C4-2B (cell line): ENCODE results near the gene ATP6V0E1.

ENCODE experiments used
- CTCF ChIP-seq: fragments of 450-650 bp; conservative IDR thresholded peaks from 2 replicates; pipeline ENCODE4 v1.5.1; 2017; ENCODE audit warnings: mild to moderate bottlenecking
- ZFX ChIP-seq: fragments of 450-650 bp; IDR thresholded peaks from 2 replicates; pipeline ENCODE4 v1.6.1; 2017

GRCh38 chr5:173012882-173013281 lies 29.3 kb downstream of the ATP6V0E1 start:
- TF ChIP-seq CTCF = no peak
- TF ChIP-seq ZFX = no peak
